ENCODE results near the gene VAT1. TPM values are rescaled to one million over a fixed set of nuclear protein-coding genes. Genes with fewer than 3 reads are reported as not detected.

Gene VAT1
- total and polyA plus RNA-seq, 12 donors = 48.5 to 99.2 (median 66.0) TPM

DNA sequence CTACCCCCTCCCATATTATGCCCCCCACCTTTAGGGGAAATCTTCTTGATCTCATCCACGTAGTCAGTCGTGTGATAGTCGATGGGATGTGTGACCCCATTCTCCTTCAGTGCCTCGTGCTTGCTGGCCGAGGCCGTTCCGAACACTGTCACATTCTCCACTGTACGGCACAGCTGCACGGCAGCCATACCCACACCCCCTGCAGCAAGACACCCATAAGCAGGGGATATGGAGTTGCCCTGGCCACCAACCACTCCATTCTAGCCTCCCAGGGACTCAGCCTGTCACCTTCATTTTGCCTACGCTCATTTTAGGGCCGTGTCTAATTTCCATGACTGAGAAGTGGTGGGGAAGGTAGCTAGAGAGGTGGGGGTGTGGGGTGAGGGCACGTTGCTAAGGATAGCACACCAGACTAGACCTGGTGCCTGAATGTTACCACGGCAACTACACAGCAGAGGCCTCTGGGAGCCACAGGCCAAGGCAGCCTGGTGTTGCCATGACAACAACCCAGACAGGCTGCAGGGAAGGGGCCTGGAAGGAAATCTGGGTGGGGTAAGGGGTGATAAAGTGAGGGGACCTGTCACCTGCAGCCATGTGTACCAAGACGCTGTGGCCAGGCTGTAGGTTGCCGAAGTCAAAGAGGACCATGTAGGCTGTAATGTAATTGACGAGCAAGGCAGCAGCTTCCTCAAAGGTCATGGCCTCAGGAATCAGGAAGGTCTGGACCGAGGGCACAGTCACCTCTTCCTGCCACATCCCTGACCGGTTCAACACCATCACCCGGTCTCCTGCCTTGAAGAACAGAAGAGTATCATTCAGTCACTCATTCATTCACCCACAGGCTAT is 4.0 kb downstream of the VAT1 start:
- intact Hi-C loops (cut with DNase I) = no loop called here
- H3K4me1 ChIP-seq = peaks cover 17 to 78% (median 76%) of the 10 kb centered on the region in 9 donors
- ATAC-seq = no peak

DNA sequence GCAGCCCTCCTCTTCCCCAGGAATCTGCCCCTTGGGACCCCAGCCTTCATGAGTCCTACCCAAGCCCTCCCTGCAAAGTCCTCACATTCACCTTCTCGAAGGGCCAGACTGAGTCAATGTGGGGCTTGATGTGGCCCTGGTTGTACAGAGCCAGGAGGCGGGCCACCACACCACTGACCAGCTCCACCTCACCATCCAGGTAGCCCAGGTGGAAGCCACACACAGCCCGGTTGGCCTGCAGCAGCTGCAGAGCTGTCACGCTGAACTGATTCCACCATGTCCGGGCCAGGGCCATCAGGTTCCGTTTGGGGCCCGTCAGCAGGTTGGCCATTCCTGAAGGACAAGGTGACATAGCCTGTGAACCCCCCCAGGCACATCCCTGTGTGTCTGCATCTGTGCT is 6.0 kb downstream of the VAT1 start:
- Histone ChIP-seq H3K27ac (peak overlapping the region; percentile 26 to 85 (median 77)), H3K4me1 (peaks cover 24 to 91% (median 76%) of the 10 kb centered on the region in 9 donors), H3K36me3 (peaks cover 0 to 70% (median 4%) of the 10 kb centered on the region in 9 donors), H3K4me3 (no peak overlapping the region), H3K9me3 (no peaks in the 10 kb centered on the region), H3K27me3 (no peaks in the 10 kb centered on the region)
- TF ChIP-seq, protein P1, sequence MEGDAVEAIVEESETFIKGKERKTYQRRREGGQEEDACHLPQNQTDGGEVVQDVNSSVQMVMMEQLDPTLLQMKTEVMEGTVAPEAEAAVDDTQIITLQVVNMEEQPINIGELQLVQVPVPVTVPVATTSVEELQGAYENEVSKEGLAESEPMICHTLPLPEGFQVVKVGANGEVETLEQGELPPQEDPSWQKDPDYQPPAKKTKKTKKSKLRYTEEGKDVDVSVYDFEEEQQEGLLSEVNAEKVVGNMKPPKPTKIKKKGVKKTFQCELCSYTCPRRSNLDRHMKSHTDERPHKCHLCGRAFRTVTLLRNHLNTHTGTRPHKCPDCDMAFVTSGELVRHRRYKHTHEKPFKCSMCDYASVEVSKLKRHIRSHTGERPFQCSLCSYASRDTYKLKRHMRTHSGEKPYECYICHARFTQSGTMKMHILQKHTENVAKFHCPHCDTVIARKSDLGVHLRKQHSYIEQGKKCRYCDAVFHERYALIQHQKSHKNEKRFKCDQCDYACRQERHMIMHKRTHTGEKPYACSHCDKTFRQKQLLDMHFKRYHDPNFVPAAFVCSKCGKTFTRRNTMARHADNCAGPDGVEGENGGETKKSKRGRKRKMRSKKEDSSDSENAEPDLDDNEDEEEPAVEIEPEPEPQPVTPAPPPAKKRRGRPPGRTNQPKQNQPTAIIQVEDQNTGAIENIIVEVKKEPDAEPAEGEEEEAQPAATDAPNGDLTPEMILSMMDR (IDR thresholded peaks at IDR 0.05) = no peak
- DNase-seq (no peak), ATAC-seq (no peak)
- intact Hi-C loops (cut with DNase I) = no loop called here
- 85 to 92% methylated on average over 7 of the region's 7 CpGs for WGBS, 2 donors

More for the DNA sequence above, 4.0 kb downstream of the VAT1 start:
- DNase-seq = no peak
- H3K4me3 ChIP-seq = no peak overlapping the region
- 60% methylated on average over 19 of the region's 19 CpGs for WGBS, 2 donors
- H3K27me3 ChIP-seq = no peaks in the 10 kb centered on the region
- no peaks in the 10 kb centered on the region for H3K9me3 ChIP-seq
- H3K36me3 ChIP-seq = peaks cover 0 to 55% (median 4%) of the 10 kb centered on the region in 9 donors
- peak overlapping the region in 6 of 10 donors; percentile 20 to 94 (median 90) for H3K27ac ChIP-seq
- TF ChIP-seq, protein P1 (IDR thresholded peaks at IDR 0.05) = no peak

DNA sequence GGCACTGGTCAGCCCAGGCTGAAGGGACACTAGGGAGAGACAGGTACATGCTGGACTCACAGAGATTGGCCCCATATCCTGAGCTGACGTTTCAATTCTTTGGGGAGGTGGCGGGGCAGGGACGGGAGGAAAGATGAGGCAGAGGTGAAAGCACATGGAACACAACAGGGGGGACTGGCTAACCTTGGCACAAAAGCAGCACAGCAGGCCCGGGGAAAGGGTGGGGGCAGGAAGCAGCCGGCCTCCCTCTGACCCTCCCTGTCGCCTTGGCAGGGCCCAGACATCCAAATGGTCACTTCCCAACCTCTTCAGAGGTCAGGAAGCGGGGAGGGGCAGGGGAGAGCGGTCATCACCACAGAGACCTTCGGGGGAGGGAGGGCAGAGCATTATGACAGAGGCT is 6.6 kb downstream of the VAT1 start:
- peak overlapping the region; percentile 34 to 85 (median 77) for H3K27ac ChIP-seq
- H3K4me1 ChIP-seq = peaks cover 24 to 92% (median 80%) of the 10 kb centered on the region in 9 donors
- intact Hi-C loops (cut with DNase I) = no loop called here
- H3K4me3 ChIP-seq = no peak overlapping the region
- ATAC-seq (peak; percentile 53 to 81 (median 71)), DNase-seq (peak; percentile 74 to 83)
- TF ChIP-seq, protein P1 (IDR thresholded peaks at IDR 0.05) = no peak
- H3K9me3 ChIP-seq = no peaks in the 10 kb centered on the region
- no peaks in the 10 kb centered on the region for H3K27me3 ChIP-seq
- 46 to 50% methylated on average over 9 of the region's 9 CpGs for WGBS, 2 donors
- H3K36me3 ChIP-seq = peaks cover 0 to 77% (median 4%) of the 10 kb centered on the region in 9 donors

DNA sequence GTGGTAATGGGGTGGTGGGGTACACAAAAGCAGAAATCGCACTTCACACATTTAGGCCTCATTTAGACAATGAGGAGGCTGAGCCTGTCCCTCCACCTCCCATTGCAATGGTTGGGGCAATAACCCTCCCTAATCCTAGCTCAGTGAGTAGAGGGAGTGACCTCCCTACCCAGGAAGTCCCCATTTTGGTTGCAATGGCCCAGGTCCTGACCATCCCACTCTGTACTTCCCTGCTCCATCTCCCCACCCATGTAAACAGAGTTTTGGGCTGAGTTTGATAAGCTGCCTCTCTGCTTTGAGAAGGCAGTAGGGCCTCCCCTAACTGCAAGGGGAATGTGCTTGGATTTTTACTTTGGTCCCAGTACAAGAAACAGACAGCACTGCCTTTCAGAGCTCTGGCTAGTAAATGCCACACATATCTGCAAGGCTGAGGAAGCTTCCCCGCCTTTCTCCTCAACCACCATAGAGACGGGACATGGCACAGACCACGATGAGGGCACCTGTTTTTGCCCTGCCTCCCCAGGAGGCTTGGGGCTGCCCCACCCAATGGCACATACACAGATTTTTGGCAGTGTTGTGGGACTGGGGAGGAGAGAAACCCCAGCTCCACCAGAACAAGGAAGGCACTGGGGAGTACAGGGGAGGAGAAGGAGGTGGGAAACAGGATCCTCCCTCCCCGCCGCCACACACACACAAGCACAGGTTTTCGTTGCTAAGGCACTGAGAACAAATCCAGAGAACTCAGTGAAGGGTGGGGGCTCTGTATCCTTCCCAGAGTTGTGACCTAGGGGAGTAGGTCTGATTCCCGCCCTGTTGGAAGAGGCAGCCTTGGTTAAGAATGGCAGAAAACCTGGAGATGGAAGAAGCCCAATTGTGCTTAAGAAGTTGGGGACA is 7.3 kb downstream of the VAT1 start:
- Histone ChIP-seq H3K4me3 (no peak overlapping the region), H3K9me3 (no peaks in the 10 kb centered on the region), H3K27me3 (no peaks in the 10 kb centered on the region), H3K27ac (peak overlapping the region; percentile 21 to 85 (median 77)), H3K4me1 (peaks cover 22 to 92% (median 80%) of the 10 kb centered on the region in 9 donors), H3K36me3 (peaks cover 0 to 79% (median 4%) of the 10 kb centered on the region in 9 donors)
- DNase-seq = no peak
- 63 to 73% methylated on average over 8 of the region's 8 CpGs for WGBS, 2 donors
- intact Hi-C loops (cut with DNase I) = no loop called here
- peak in 7 of 8 donors; percentile 4 to 38 (median 34) for ATAC-seq
- TF ChIP-seq, protein P1 (IDR thresholded peaks at IDR 0.05) = no peak
